Hepatocyte (in vitro differentiated cells): ENCODE measurements around the gene MAGOH.

Experiments
- EZH2 ChIP-seq: fragments of 200-600 bp; sonication (generic); IDR thresholded peaks from 2 replicates; pipeline ENCODE4 v1.6.1; 2016; ENCODE audit warnings: antibody characterized with exemption, mild to moderate bottlenecking, borderline replicate concordance
- EZH2phosphoT487 ChIP-seq: fragments of 200-600 bp; sonication (generic); IDR thresholded peaks from one replicate; pipeline ENCODE4 v1.6.1; 2018; ENCODE audit warnings: antibody characterized with exemption, mild to moderate bottlenecking, low read depth, moderate library complexity; ENCODE audit not compliant: unreplicated experiment, severe bottlenecking
- TF ChIP-seq, protein P1 (sequence below): fragments of 200-600 bp; sonication (generic); IDR thresholded peaks from 2 replicates; pipeline ENCODE4 v1.5.1; 2016; ENCODE audit warnings: antibody characterized with exemption, mild to moderate bottlenecking; ENCODE audit not compliant: poor library complexity

DNA sequence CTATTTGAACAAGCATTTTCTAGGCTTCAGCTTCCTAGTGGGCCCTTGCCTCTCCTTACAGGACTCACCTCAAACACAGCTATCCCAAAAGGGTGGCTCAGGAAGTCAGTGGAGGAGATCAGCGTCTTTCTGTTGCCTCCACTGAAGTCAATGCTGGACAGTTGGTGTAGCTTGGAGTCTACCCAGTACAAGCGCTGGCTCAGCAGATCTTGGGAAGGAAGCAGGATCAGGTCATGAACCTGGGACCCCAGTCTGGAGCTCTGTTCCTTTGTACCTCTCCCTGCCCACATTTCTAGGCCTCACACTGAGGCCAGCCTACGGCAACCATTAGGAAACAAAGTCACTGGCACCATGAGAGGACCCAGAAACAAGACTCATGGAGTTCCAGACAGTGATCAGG is 23.7 kb upstream of the MAGOH start:
- TF ChIP-seq, protein P1, sequence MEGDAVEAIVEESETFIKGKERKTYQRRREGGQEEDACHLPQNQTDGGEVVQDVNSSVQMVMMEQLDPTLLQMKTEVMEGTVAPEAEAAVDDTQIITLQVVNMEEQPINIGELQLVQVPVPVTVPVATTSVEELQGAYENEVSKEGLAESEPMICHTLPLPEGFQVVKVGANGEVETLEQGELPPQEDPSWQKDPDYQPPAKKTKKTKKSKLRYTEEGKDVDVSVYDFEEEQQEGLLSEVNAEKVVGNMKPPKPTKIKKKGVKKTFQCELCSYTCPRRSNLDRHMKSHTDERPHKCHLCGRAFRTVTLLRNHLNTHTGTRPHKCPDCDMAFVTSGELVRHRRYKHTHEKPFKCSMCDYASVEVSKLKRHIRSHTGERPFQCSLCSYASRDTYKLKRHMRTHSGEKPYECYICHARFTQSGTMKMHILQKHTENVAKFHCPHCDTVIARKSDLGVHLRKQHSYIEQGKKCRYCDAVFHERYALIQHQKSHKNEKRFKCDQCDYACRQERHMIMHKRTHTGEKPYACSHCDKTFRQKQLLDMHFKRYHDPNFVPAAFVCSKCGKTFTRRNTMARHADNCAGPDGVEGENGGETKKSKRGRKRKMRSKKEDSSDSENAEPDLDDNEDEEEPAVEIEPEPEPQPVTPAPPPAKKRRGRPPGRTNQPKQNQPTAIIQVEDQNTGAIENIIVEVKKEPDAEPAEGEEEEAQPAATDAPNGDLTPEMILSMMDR, result no peak
- TF ChIP-seq EZH2phosphoT487 (no peak), EZH2 (no peak)
